Astrocyte (in vitro differentiated cells and primary cell): Measurements from ENCODE around the gene TRERF1. TPM values are rescaled to one million over a fixed set of nuclear protein-coding genes. Genes with fewer than 3 reads are reported as not detected.
"Not testable (repeated sequence)": the region's sequence is repeated elsewhere in the genome, so short reads cannot be mapped to it uniquely, and the experiment has no call there.

Experiments used
- DNase-seq: peaks from one replicate; pipeline ENCODE4 v3.0.0-alpha.2; 2010; ENCODE audit warnings: low read depth
- FAIRE-seq: peaks from 2 replicates; lab custom pipeline; 2011; peaks lifted over from hg19 to GRCh38; lab: Jason Lieb, UNC
- H2AFZ ChIP-seq: 2 replicates; pipeline ENCODE4 v1.6.0; 2012; ENCODE audit warnings: low read depth, low read length, inconsistent platforms
- H3K27ac ChIP-seq: 2 replicates; pipeline ENCODE4 v1.5.1; 2011; ENCODE audit warnings: low read depth, low read length, inconsistent platforms
- H3K27me3 ChIP-seq: 2 replicates; pipeline ENCODE4 v1.6.0; 2011; ENCODE audit warnings: low read length, inconsistent platforms; ENCODE audit not compliant: insufficient read depth
- H3K36me3 ChIP-seq: 2 replicates; pipeline ENCODE4 v1.5.1; 2011; ENCODE audit warnings: low read length, inconsistent platforms; ENCODE audit not compliant: insufficient read depth
- H3K4me1 ChIP-seq: 2 replicates; pipeline ENCODE4 v1.5.1; 2011; ENCODE audit warnings: low read length, inconsistent platforms; ENCODE audit not compliant: insufficient read depth
- H3K4me2 ChIP-seq: 2 replicates; pipeline ENCODE4 v1.6.0; 2012; ENCODE audit warnings: low read length, inconsistent platforms
- H3K4me3 ChIP-seq: 2 replicates; pipeline ENCODE4 v1.5.1; 2011; ENCODE audit warnings: low read depth, mild to moderate bottlenecking, low read length, inconsistent platforms; ENCODE audit not compliant: insufficient read depth
- H3K79me2 ChIP-seq: 2 replicates; pipeline ENCODE4 v1.6.0; 2012; ENCODE audit warnings: mild to moderate bottlenecking, low read length, inconsistent platforms; ENCODE audit not compliant: insufficient read depth
- H3K9ac ChIP-seq: 2 replicates; pipeline ENCODE4 v1.6.0; 2012; ENCODE audit warnings: mild to moderate bottlenecking, low read length, inconsistent platforms
- H3K9me3 ChIP-seq: 2 replicates; pipeline ENCODE4 v1.5.1; 2012; ENCODE audit warnings: low read depth, mild to moderate bottlenecking, low read length, inconsistent platforms; ENCODE audit not compliant: insufficient read depth
- H4K20me1 ChIP-seq: 2 replicates; pipeline ENCODE4 v1.6.0; 2012; ENCODE audit warnings: low read length, inconsistent platforms; ENCODE audit not compliant: insufficient read depth
- H3K27ac Mint-ChIP-seq: one replicate; pipeline ENCODE4 v1.8.0; 2021; ENCODE audit warnings: mild to moderate bottlenecking, mixed read lengths; ENCODE audit not compliant: unreplicated experiment
- H3K27me3 Mint-ChIP-seq: one replicate; pipeline ENCODE4 v1.8.0; 2021; ENCODE audit warnings: low read depth, mixed read lengths; ENCODE audit not compliant: unreplicated experiment
- H3K36me3 Mint-ChIP-seq: one replicate; pipeline ENCODE4 v1.8.0; 2021; ENCODE audit warnings: low read depth, mixed read lengths; ENCODE audit not compliant: unreplicated experiment
- H3K4me1 Mint-ChIP-seq: one replicate; pipeline ENCODE4 v1.8.0; 2021; ENCODE audit warnings: low read depth, mixed read lengths; ENCODE audit not compliant: unreplicated experiment
- H3K4me3 Mint-ChIP-seq: one replicate; pipeline ENCODE4 v1.8.0; 2021; ENCODE audit warnings: mild to moderate bottlenecking, moderate library complexity, mixed read lengths; ENCODE audit not compliant: unreplicated experiment
- H3K9me3 Mint-ChIP-seq: one replicate; pipeline ENCODE4 v1.8.0; 2021; ENCODE audit warnings: mild to moderate bottlenecking, mixed read lengths; ENCODE audit not compliant: unreplicated experiment
- EZH2 ChIP-seq: IDR thresholded peaks from 2 replicates; pipeline ENCODE4 v1.6.1; 2012; ENCODE audit warnings: mild to moderate bottlenecking, low read length, inconsistent platforms; ENCODE audit not compliant: insufficient read depth
- total RNA-seq: library from RNA; stranded (reverse); gene quantifications from 2 replicates; pipeline ENCODE4 v1.2.1, GENCODE V29; 2021
- TF ChIP-seq, protein P1 (sequence below): IDR thresholded peaks from 2 replicates; pipeline ENCODE4 v1.5.1; 2011; ENCODE audit warnings: low read depth, mild to moderate bottlenecking, inconsistent platforms, low read length, moderate library complexity; ENCODE audit not compliant: insufficient read depth

The TRERF1 gene
- total RNA-seq, 1 donor from 2014 or later, result 8.6 TPM

- H2AFZ ChIP-seq, result peak overlapping the region; percentile 25
- Mint-ChIP-seq H3K4me1 (peaks cover 25% of the 10 kb centered on the region), H3K27me3 (no peaks in the 10 kb centered on the region), H3K36me3 (no peaks in the 10 kb centered on the region), H3K27ac (peak overlapping the region; percentile 77), H3K9me3 (no peaks in the 10 kb centered on the region), H3K4me3 (no peak overlapping the region)
- TF ChIP-seq, protein P1, sequence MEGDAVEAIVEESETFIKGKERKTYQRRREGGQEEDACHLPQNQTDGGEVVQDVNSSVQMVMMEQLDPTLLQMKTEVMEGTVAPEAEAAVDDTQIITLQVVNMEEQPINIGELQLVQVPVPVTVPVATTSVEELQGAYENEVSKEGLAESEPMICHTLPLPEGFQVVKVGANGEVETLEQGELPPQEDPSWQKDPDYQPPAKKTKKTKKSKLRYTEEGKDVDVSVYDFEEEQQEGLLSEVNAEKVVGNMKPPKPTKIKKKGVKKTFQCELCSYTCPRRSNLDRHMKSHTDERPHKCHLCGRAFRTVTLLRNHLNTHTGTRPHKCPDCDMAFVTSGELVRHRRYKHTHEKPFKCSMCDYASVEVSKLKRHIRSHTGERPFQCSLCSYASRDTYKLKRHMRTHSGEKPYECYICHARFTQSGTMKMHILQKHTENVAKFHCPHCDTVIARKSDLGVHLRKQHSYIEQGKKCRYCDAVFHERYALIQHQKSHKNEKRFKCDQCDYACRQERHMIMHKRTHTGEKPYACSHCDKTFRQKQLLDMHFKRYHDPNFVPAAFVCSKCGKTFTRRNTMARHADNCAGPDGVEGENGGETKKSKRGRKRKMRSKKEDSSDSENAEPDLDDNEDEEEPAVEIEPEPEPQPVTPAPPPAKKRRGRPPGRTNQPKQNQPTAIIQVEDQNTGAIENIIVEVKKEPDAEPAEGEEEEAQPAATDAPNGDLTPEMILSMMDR, result no peak
- no peak for TF ChIP-seq EZH2
- H3K4me3 ChIP-seq, result peak overlapping the region; percentile 9
- H3K27me3 ChIP-seq, result no peaks in the 10 kb centered on the region
- H4K20me1 ChIP-seq, result no peaks in the 10 kb centered on the region
- peaks cover 24% of the 10 kb centered on the region for H3K4me1 ChIP-seq
- peak overlapping the region; percentile 24 for H3K27ac ChIP-seq
- peak overlapping the region; percentile 80 for H3K4me2 ChIP-seq
- H3K79me2 ChIP-seq, result no peaks in the 10 kb centered on the region
- H3K9ac ChIP-seq, result no peak overlapping the region
- FAIRE-seq (no peak), DNase-seq (peak; percentile 15)
- H3K9me3 ChIP-seq, result no peaks in the 10 kb centered on the region
- no peaks in the 10 kb centered on the region for H3K36me3 ChIP-seq
Measured at GRCh38 chr6:42193491-42193894, 258.2 kb downstream of the TRERF1 start.

DNA sequence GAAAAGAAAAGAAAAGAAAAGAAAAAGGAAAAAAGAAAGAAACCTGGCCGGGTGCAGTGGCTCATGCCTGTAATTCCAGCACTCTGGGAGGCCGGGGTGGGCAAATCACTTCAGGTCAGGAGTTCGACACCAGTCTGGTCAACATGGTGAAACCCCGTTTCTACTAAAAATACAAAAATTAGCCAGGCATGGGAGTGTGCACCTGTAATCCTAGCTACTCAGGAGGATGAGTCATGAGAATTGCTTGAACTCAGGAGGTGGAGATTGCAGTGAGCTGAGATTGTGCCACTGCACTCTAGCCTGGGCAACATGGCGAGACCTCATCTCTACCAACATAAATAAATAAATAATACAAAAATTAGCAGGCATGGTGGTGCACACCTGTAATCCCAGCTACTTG is 259.3 kb downstream of the TRERF1 start:
- not testable (repeated sequence) for H3K36me3 Mint-ChIP-seq, H3K27me3 Mint-ChIP-seq, H3K27ac Mint-ChIP-seq, H3K9ac ChIP-seq, H3K4me2 ChIP-seq, FAIRE-seq, H3K27ac ChIP-seq, H3K9me3 ChIP-seq, H3K9me3 Mint-ChIP-seq, H3K27me3 ChIP-seq, H3K4me3 Mint-ChIP-seq, H4K20me1 ChIP-seq, H3K4me3 ChIP-seq, H3K79me2 ChIP-seq, H2AFZ ChIP-seq, H3K36me3 ChIP-seq, DNase-seq
- H3K4me1 ChIP-seq, result peaks cover 15% of the 10 kb centered on the region
- peaks cover 25% of the 10 kb centered on the region for H3K4me1 Mint-ChIP-seq

GRCh38 chr6:42190554-42191183 is 261.1 kb downstream of the TRERF1 start:
- Mint-ChIP-seq H3K36me3 (peaks cover 2% of the 10 kb centered on the region), H3K9me3 (no peaks in the 10 kb centered on the region), H3K4me3 (no peak overlapping the region), H3K27me3 (peaks cover 3% of the 10 kb centered on the region), H3K27ac (peak overlapping the region; percentile 77), H3K4me1 (peaks cover 25% of the 10 kb centered on the region)
- H3K4me2 ChIP-seq, result peak overlapping the region; percentile 3
- no peak overlapping the region for H3K4me3 ChIP-seq
- H4K20me1 ChIP-seq, result no peaks in the 10 kb centered on the region
- H2AFZ ChIP-seq, result no peak overlapping the region
- no peak for FAIRE-seq
- H3K36me3 ChIP-seq, result no peaks in the 10 kb centered on the region
- H3K9me3 ChIP-seq, result no peaks in the 10 kb centered on the region
- no peaks in the 10 kb centered on the region for H3K27me3 ChIP-seq
- H3K27ac ChIP-seq, result peak overlapping the region; percentile 11
- DNase-seq, result peak; percentile 73
- H3K79me2 ChIP-seq, result no peaks in the 10 kb centered on the region
- peaks cover 12% of the 10 kb centered on the region for H3K4me1 ChIP-seq
- no peak for TF ChIP-seq EZH2
- TF ChIP-seq, protein P1, result no peak
- H3K9ac ChIP-seq, result no peak overlapping the region
